ENCODE results near the gene CRYZ. TPM values are rescaled to one million over a fixed set of nuclear protein-coding genes. Genes with fewer than 3 reads are reported as not detected.

The CRYZ gene
- total RNA-seq, 4 donors from 2014 or later = 29.5 to 45.7 (median 38.8) TPM

DNA sequence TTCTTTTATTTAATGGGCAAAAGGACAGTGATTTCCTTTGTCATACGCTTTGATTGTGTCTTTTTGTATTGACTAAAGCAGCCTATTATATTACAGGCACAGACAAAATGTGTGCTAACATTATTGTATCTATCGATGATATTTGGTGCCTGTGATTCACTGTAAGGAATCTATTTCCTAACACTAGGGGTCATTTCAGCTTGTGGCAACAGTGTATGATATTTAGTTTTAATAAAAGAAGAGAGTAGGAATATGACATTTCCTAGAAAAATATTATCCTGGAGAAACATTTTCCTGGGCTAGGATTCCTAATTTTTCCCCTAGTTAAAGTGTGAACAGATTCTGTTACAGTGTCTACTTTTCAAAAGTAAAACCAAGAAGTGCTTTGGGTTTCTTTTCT lies 42.9 kb upstream of the CRYZ start:
- no peak overlapping the region for H3K27ac ChIP-seq (replicated peaks in 1 of 4)
- no peaks in the 10 kb centered on the region for H3K36me3 ChIP-seq
- no peaks in the 10 kb centered on the region for H3K27me3 ChIP-seq
- intact Hi-C loops (cut with DNase I) = loop anchor here (2.0 kb wide), 1 partner anchor 427 kb away; no protein-coding TSS in a partner anchor
- no peaks in the 10 kb centered on the region for H3K9me3 ChIP-seq
- WGBS = 88% methylated on average over 2 of the region's 2 CpGs
- no peaks in the 10 kb centered on the region for H3K4me1 ChIP-seq
- DNase-seq (ENCODE audit: extremely low spot score) = no peak
- no peak for TF ChIP-seq POLR2AphosphoS5 (IDR thresholded peaks at IDR 0.05)
- TF ChIP-seq CTCF (IDR thresholded peaks at IDR 0.05) = no peak
- no peak overlapping the region for H3K4me3 ChIP-seq

- no peaks in the 10 kb centered on the region for H3K27me3 ChIP-seq
- TF ChIP-seq EP300 (IDR thresholded peaks at IDR 0.05) = no peak
- TF ChIP-seq CTCF (IDR thresholded peaks at IDR 0.05) = no peak
- no peak for TF ChIP-seq POLR2AphosphoS5 (IDR thresholded peaks at IDR 0.05)
- TF ChIP-seq POLR2A (IDR thresholded peaks at IDR 0.05; ENCODE audit: low read depth) = no peak
- no peak overlapping the region for H3K27ac ChIP-seq (replicated peaks in 1 of 4)
- 69% methylated on average over 2 of the region's 2 CpGs for WGBS
- H3K9me3 ChIP-seq = no peaks in the 10 kb centered on the region
- intact Hi-C loops (cut with DNase I) = no loop called here
- DNase-seq (ENCODE audit: extremely low spot score) = no peak
- no peaks in the 10 kb centered on the region for H3K36me3 ChIP-seq
- H3K4me1 ChIP-seq = no peaks in the 10 kb centered on the region
- H3K4me3 ChIP-seq = no peak overlapping the region
Measured at GRCh38 chr1:74773582-74773981, 40.7 kb upstream of the CRYZ start.

DNA sequence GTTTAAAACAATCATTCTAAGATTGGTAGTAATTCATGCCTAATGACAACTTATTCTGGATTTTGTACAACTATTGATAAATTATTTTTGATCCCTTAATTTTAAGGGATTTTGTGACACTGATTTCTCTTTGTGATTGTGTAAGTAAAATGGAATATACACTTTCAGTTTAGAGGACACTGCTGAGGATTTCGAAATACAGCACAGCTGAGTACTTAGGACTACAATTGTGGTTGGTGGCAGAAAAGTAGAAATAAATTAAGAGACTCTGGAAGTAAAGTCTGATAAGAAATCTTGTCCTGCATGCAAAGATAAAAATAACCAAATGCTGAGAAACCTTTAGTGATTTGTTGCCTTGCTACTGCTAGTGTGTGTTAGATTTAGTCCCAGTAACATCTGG lies 40.1 kb upstream of the CRYZ start:
- Histone ChIP-seq H3K36me3 (no peaks in the 10 kb centered on the region), H3K9me3 (no peaks in the 10 kb centered on the region), H3K27ac (replicated peaks in 1 of 4) (no peak overlapping the region), H3K27me3 (no peaks in the 10 kb centered on the region), H3K4me3 (no peak overlapping the region), H3K4me1 (no peaks in the 10 kb centered on the region)
- intact Hi-C loops (cut with DNase I) = no loop called here
- no peak for DNase-seq (ENCODE audit: extremely low spot score)
- TF ChIP-seq EP300 (IDR thresholded peaks at IDR 0.05) (no peak), POLR2AphosphoS5 (IDR thresholded peaks at IDR 0.05) (no peak), POLR2A (IDR thresholded peaks at IDR 0.05; ENCODE audit: low read depth) (no peak), CTCF (IDR thresholded peaks at IDR 0.05) (no peak)
- WGBS = 33% methylated on average over 1 of the region's 1 CpG

- Histone ChIP-seq H3K36me3 (no peaks in the 10 kb centered on the region), H3K27me3 (no peaks in the 10 kb centered on the region), H3K4me1 (no peaks in the 10 kb centered on the region), H3K9me3 (no peaks in the 10 kb centered on the region), H3K4me3 (no peak overlapping the region), H3K27ac (replicated peaks in 1 of 4) (no peak overlapping the region)
- intact Hi-C loops (cut with DNase I) = no loop called here
- TF ChIP-seq POLR2A (IDR thresholded peaks at IDR 0.05; ENCODE audit: low read depth) (no peak), CTCF (IDR thresholded peaks at IDR 0.05) (peak; percentile 51 to 72 (median 67)), EP300 (IDR thresholded peaks at IDR 0.05) (no peak)
- DNase-seq (ENCODE audit: extremely low spot score) = no peak
- 25% methylated on average over 7 of the region's 7 CpGs for WGBS
Measured at GRCh38 chr1:74771913-74772515, 39.2 kb upstream of the CRYZ start.

- WGBS = 78% methylated on average over 3 of the region's 3 CpGs
- TF ChIP-seq CTCF (IDR thresholded peaks at IDR 0.05) (no peak), POLR2AphosphoS5 (IDR thresholded peaks at IDR 0.05) (no peak), EP300 (IDR thresholded peaks at IDR 0.05) (no peak), POLR2A (IDR thresholded peaks at IDR 0.05; ENCODE audit: low read depth) (no peak)
- intact Hi-C loops (cut with DNase I) = no loop called here
- no peak overlapping the region for H3K4me3 ChIP-seq
- no peak for DNase-seq (ENCODE audit: extremely low spot score)
- H3K27me3 ChIP-seq = no peaks in the 10 kb centered on the region
- no peak overlapping the region for H3K27ac ChIP-seq (replicated peaks in 1 of 4)
- no peaks in the 10 kb centered on the region for H3K4me1 ChIP-seq
- H3K9me3 ChIP-seq = no peaks in the 10 kb centered on the region
- peaks cover 6 to 21% (median 19%) of the 10 kb centered on the region in 4 donors for H3K36me3 ChIP-seq
Measured at GRCh38 chr1:74767490-74767889, 34.6 kb upstream of the CRYZ start.

Data from esophagus muscularis mucosa (tissue), 4 donors.